ENCODE measurements around the gene SLC2A11.
A peak's percentile ranks its signal among the peaks of the same experiment; 100 is the strongest.
"Not testable (repeated sequence)": the region's sequence is repeated elsewhere in the genome, so short reads cannot be mapped to it uniquely, and the experiment has no call there.

Gene SLC2A11

GRCh38 chr22:23858484-23858815 is 775 bp downstream of the SLC2A11 start:
- no peak for TF ChIP-seq MAX (IDR thresholded peaks at IDR 0.05; ENCODE audit: low read depth, low read length)
- no peak for TF ChIP-seq POLR2A (IDR thresholded peaks at IDR 0.05; ENCODE audit: extremely low read depth, insufficient read length)
- TF ChIP-seq CTCF (IDR thresholded peaks at IDR 0.05; ENCODE audit: low read depth, low read length), result no peak
- TF ChIP-seq MYC (IDR thresholded peaks at IDR 0.05; ENCODE audit: low read depth, low read length), result no peak
- H3K4me3 ChIP-seq (ENCODE audit: low read depth, low read length), result peak overlapping the region; percentile 89
- DNase-seq (ENCODE audit: low read depth), result no peak

- H3K4me3 ChIP-seq (ENCODE audit: low read depth, low read length), result no peak overlapping the region
- TF ChIP-seq POLR2A (IDR thresholded peaks at IDR 0.05; ENCODE audit: extremely low read depth, insufficient read length), result no peak
- TF ChIP-seq CTCF (IDR thresholded peaks at IDR 0.05; ENCODE audit: low read depth, low read length), result no peak
- no peak for TF ChIP-seq MYC (IDR thresholded peaks at IDR 0.05; ENCODE audit: low read depth, low read length)
- TF ChIP-seq MAX (IDR thresholded peaks at IDR 0.05; ENCODE audit: low read depth, low read length), result no peak
- DNase-seq (ENCODE audit: low read depth), result no peak
Observed at GRCh38 chr22:23859201-23859600, 1.5 kb downstream of the SLC2A11 start.

GRCh38 chr22:23860187-23860586 is 2.5 kb downstream of the SLC2A11 start:
- H3K4me3 ChIP-seq (ENCODE audit: low read depth, low read length), result not testable (repeated sequence)
- DNase-seq (ENCODE audit: low read depth), result peak; percentile 29

- DNase-seq (ENCODE audit: low read depth), result peak; percentile 73
- H3K4me3 ChIP-seq (ENCODE audit: low read depth, low read length), result no peak overlapping the region
- TF ChIP-seq MAX (IDR thresholded peaks at IDR 0.05; ENCODE audit: low read depth, low read length) (no peak), CTCF (IDR thresholded peaks at IDR 0.05; ENCODE audit: low read depth, low read length) (peak; percentile 89)
Observed at GRCh38 chr22:23862103-23862502, 4.4 kb downstream of the SLC2A11 start.

- not testable (repeated sequence) for DNase-seq (ENCODE audit: low read depth); H3K4me3 ChIP-seq (ENCODE audit: low read depth, low read length)
Observed at GRCh38 chr22:23864499-23865154, 7.0 kb downstream of the SLC2A11 start.

- H3K4me3 ChIP-seq (ENCODE audit: low read depth, low read length), result no peak overlapping the region
- TF ChIP-seq MYC (IDR thresholded peaks at IDR 0.05; ENCODE audit: low read depth, low read length) (no peak), POLR2A (IDR thresholded peaks at IDR 0.05; ENCODE audit: extremely low read depth, insufficient read length) (no peak), MAX (IDR thresholded peaks at IDR 0.05; ENCODE audit: low read depth, low read length) (no peak), CTCF (IDR thresholded peaks at IDR 0.05; ENCODE audit: low read depth, low read length) (no peak)
- no peak for DNase-seq (ENCODE audit: low read depth)
Observed at GRCh38 chr22:23868580-23868979, 10.9 kb downstream of the SLC2A11 start.

GRCh38 chr22:23874871-23875270 is 17.2 kb downstream of the SLC2A11 start:
- DNase-seq (ENCODE audit: low read depth), result peak; percentile 16
- TF ChIP-seq MYC (IDR thresholded peaks at IDR 0.05; ENCODE audit: low read depth, low read length), result no peak
- no peak for TF ChIP-seq CTCF (IDR thresholded peaks at IDR 0.05; ENCODE audit: low read depth, low read length)
- no peak for TF ChIP-seq MAX (IDR thresholded peaks at IDR 0.05; ENCODE audit: low read depth, low read length)
- TF ChIP-seq POLR2A (IDR thresholded peaks at IDR 0.05; ENCODE audit: extremely low read depth, insufficient read length), result no peak
- H3K4me3 ChIP-seq (ENCODE audit: low read depth, low read length), result no peak overlapping the region

Measured in NB4 (cell line).